ENCODE results near the gene RTN3.
A peak's percentile ranks its signal among the peaks of the same experiment; 100 is the strongest.

The RTN3 gene

DNA sequence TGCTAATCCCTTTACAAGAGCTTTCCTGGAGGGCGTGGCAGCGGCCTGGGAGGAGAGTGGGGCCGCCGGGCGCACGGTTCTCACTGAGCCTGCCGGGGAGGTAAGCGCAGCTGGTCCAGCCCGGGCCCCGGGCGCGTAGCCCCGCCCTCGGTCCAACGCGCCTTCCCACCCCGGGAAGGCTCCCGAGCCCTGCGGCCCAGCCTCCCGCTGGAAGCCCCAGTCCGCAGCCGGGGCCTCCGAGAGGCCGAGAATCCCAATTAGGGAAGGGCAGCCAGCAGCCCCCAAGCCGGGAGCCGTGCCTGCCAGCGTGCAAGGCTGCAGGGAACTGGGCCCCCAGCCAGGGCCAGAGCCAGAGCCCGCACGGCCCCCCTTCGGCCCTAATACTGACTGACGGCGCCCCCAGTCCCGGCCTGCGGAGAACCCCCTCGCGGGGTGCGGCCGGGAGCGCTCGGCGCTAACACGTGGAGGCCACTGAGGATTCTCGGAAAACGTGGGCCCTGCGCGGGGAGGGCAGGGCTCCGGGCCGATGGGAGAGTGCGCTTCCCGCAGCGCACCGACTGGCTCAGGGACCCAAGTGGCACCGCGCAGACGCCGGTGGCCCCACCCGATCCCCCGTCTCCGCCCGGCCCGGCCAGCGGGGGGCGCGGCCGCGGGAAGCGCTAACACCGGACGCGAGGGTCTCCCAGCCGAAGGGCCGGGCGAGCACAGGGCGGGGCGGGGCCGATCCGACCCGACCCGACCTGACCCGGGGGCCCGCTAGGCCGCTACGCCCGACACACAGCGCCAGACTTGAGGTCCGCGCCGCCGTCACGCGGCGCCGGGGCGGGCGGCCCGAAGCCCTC lies 81.6 kb downstream of the RTN3 start:
- no peak overlapping the region for H2AFZ ChIP-seq (ENCODE audit: low read depth, low read length)
- H3K4me1 ChIP-seq (ENCODE audit: insufficient read depth, low read length): peaks cover 42% of the 10 kb centered on the region
- H3K9me3 ChIP-seq (ENCODE audit: low read length): no peaks in the 10 kb centered on the region
- H3K4me3 ChIP-seq (ENCODE audit: low read length): no peak overlapping the region
- H3K36me3 ChIP-seq (ENCODE audit: insufficient read depth, low read length): peaks cover 63% of the 10 kb centered on the region
- no peaks in the 10 kb centered on the region for H3K27me3 ChIP-seq (ENCODE audit: insufficient read depth, low read length)

DNA sequence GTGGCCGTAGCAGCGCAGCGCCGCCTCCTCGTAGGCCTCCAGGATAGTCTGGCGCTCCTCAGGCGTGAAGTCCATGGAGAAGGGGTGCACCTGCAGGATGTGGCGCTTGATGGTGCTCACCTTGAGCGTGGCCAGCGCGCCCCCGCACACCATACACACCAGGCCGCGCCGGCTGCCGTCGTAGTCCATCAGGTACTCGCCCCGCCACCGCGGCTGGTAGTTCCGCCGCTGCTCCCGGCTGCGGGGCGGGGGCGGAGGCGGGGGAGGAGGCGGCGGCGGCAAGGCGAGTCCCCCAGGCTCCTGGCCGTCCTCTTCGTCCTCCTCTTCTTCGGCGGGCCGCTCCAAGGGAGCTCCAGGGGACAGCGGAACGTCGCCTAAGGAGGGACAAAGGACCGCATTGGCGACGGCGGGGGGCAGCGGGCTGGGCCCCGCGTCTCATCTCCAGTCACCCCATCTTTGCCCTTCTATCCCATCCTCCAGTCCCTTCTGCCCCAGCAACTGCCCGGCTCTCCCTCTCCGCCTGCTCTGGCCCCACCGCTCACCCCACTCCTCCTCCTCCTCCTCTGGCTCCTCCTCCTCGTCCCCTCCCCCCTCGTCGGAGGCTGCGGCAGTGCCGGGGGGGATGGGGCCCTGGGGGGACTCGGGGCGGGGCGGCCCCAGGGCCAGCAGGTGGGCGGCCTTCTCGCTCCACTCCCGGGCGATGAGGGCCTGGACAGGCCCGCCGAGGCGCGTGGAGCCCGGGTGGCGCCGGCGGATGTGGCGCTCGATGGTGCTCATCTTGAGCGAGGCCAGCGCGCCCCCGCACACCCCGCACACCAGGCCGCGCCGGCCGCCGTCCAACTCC lies 82.4 kb downstream of the RTN3 start:
- no peak overlapping the region for H3K4me3 ChIP-seq (ENCODE audit: low read length)
- no peaks in the 10 kb centered on the region for H3K9me3 ChIP-seq (ENCODE audit: low read length)
- H2AFZ ChIP-seq (ENCODE audit: low read depth, low read length): no peak overlapping the region
- peaks cover 56% of the 10 kb centered on the region for H3K36me3 ChIP-seq (ENCODE audit: insufficient read depth, low read length)
- no peaks in the 10 kb centered on the region for H3K27me3 ChIP-seq (ENCODE audit: insufficient read depth, low read length)
- H3K4me1 ChIP-seq (ENCODE audit: insufficient read depth, low read length): peaks cover 42% of the 10 kb centered on the region

DNA sequence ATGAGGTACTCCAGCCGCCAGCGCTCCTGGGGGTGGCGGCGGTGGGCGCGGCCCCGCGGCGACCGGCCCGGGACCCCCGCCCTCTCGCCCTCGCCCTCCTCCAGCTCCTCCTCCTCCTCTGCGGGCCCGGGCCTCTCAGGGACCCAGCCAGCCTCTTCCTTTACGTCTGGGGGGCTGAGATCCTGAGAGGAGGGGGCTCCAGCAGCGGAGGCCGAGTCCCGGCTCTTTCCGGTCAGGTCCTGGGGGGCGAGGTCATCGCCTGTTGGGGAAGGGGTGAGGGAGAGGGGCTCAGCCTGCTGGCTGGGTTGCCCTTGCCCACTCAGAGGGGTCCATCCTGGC lies 83.0 kb downstream of the RTN3 start:
- Histone ChIP-seq H3K27me3 (ENCODE audit: insufficient read depth, low read length) (no peaks in the 10 kb centered on the region), H3K36me3 (ENCODE audit: insufficient read depth, low read length) (peaks cover 55% of the 10 kb centered on the region), H3K4me3 (ENCODE audit: low read length) (no peak overlapping the region), H3K4me1 (ENCODE audit: insufficient read depth, low read length) (peaks cover 42% of the 10 kb centered on the region), H3K9me3 (ENCODE audit: low read length) (no peaks in the 10 kb centered on the region), H2AFZ (ENCODE audit: low read depth, low read length) (no peak overlapping the region)

DNA sequence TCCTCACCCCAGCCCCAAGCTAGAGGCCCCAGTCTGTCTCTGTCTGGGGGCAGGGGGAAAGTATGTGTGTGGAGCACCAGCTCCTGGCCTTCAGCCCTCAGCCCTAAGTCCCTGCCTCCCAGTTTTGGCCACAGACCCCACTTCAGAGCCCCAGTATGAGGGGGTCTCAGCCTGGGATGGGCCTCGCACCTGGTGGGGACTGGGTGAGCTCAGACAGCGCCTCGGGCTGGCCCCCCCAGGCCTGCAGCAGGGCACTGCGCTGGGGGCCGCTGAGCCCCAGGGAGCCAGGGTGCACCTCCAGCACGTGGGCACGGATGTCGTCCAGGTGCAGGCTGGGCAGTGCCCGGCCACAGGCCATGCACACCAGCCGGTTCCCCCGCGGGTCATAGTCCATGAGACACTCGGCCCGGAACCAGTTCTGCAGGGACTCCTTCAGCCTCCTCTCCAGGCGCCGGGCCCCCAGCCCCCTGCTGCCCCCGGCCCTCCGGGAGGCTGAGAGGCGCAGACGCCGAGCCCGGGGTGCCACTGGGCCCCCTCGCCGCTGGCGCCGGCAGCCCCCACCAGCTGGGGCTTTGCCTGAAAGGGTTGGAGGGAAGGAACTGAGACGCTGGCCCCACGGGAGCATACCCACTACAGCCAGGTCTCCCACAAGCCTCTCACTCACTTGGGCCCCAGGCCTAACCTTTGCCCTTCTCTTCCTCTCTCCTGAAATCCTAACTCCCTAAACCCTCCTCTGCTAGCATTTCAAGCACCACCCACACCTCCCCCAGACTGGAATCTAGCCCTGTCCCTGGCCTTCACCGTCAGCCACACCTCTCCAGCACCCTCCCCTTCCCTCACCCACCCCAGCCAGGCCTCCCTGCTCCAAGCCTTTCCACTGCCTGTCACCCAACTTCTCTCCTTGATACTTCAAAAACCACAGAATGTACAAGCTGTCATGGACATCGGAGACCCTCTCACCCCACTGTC lies 83.7 kb downstream of the RTN3 start:
- no peak overlapping the region for H3K4me3 ChIP-seq (ENCODE audit: low read length)
- no peaks in the 10 kb centered on the region for H3K9me3 ChIP-seq (ENCODE audit: low read length)
- H3K4me1 ChIP-seq (ENCODE audit: insufficient read depth, low read length): peaks cover 43% of the 10 kb centered on the region
- H3K27me3 ChIP-seq (ENCODE audit: insufficient read depth, low read length): no peaks in the 10 kb centered on the region
- H3K36me3 ChIP-seq (ENCODE audit: insufficient read depth, low read length): peaks cover 52% of the 10 kb centered on the region
- H2AFZ ChIP-seq (ENCODE audit: low read depth, low read length): no peak overlapping the region

DNA sequence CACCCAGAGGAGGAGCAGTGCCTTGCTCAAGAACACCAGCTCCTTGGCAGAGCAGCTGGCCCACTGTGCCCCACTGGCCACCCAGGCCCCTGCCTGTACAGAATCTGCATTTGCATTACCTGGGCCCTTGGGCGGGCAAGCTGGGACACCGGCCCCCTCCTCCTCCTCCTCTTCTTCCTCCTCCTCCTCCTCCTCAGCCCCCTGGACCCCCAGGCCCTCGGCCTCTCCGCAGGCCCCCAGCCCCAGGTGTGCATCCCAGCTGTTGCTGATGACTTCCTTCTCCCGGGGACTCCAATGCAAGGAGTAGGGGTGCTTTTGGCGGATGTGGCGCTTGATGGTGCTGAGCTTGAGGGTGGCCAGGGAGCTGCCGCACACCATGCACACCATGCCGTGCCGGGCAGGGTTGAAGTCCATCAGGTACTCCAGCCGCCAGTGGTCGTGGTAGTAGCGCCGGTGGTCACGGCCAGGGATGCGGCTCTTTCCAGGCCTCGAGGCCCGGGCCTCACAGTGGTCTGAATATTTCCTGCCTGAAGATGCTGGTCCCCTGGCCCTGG lies 84.5 kb downstream of the RTN3 start:
- Histone ChIP-seq H3K27me3 (ENCODE audit: insufficient read depth, low read length) (no peaks in the 10 kb centered on the region), H2AFZ (ENCODE audit: low read depth, low read length) (no peak overlapping the region), H3K36me3 (ENCODE audit: insufficient read depth, low read length) (peaks cover 45% of the 10 kb centered on the region), H3K4me1 (ENCODE audit: insufficient read depth, low read length) (peaks cover 44% of the 10 kb centered on the region), H3K9me3 (ENCODE audit: low read length) (no peaks in the 10 kb centered on the region), H3K4me3 (ENCODE audit: low read length) (no peak overlapping the region)

GRCh38 chr11:63766531-63767235 lies 85.4 kb downstream of the RTN3 start:
- peaks cover 36% of the 10 kb centered on the region for H3K4me1 ChIP-seq (ENCODE audit: insufficient read depth, low read length)
- no peak overlapping the region for H2AFZ ChIP-seq (ENCODE audit: low read depth, low read length)
- no peaks in the 10 kb centered on the region for H3K9me3 ChIP-seq (ENCODE audit: low read length)
- no peaks in the 10 kb centered on the region for H3K27me3 ChIP-seq (ENCODE audit: insufficient read depth, low read length)
- H3K4me3 ChIP-seq (ENCODE audit: low read length): peak overlapping the region; percentile 97
- peaks cover 36% of the 10 kb centered on the region for H3K36me3 ChIP-seq (ENCODE audit: insufficient read depth, low read length)

DNA sequence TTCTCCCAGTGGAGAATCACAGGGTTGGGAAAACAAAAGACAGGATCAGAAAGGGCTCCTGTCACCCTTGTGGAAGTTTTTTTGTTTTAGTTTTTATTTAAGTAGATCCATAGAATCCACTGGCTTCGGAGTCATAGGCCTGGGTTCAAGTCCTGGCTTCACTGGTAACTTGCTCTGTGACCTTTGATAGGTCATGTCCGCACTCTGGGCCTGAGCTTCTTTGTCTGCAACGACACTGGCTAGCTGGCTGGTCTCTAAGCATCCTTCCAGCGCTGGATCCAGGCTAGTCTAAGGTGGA lies 85.9 kb downstream of the RTN3 start:
- H3K27me3 ChIP-seq (ENCODE audit: insufficient read depth, low read length): no peaks in the 10 kb centered on the region
- peaks cover 33% of the 10 kb centered on the region for H3K36me3 ChIP-seq (ENCODE audit: insufficient read depth, low read length)
- H3K4me3 ChIP-seq (ENCODE audit: low read length): peak overlapping the region; percentile 97
- peaks cover 31% of the 10 kb centered on the region for H3K4me1 ChIP-seq (ENCODE audit: insufficient read depth, low read length)
- no peak overlapping the region for H2AFZ ChIP-seq (ENCODE audit: low read depth, low read length)
- no peaks in the 10 kb centered on the region for H3K9me3 ChIP-seq (ENCODE audit: low read length)

DNA sequence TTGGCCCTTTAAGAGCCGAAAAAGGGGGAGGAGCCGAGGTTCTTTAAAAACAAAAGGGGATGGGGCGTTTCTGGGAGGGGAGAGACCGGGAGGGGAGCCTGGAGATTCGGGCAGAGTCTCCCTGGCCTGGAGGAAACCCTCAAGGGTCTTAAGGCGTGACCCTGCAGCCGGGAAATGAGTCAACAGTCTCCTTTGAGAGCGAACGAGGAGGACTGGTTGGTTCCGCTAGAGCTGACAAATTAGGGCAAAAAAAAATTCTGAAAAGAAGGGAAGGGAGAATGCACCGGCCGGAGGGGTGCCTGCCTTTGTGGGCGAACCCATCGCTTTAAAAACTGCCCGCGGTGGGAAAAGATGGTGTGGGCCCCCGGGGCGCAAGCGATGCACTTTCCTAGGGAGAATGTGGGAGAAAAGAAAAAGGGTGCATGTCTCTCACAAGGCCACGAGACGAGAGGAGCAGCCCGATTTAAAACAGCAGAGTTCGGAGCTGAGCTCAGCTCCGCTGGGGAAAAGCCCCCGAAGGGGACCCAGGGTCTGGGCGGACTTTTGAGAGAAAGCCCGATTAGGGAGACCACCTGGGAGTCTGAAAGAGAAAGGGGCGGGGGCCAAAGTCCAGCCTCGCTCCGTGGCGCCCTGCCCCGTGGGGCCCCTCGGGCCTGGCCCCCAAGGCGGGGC lies 86.4 kb downstream of the RTN3 start:
- Histone ChIP-seq H3K36me3 (ENCODE audit: insufficient read depth, low read length) (peaks cover 29% of the 10 kb centered on the region), H3K4me1 (ENCODE audit: insufficient read depth, low read length) (peaks cover 28% of the 10 kb centered on the region), H3K27me3 (ENCODE audit: insufficient read depth, low read length) (no peaks in the 10 kb centered on the region), H3K9me3 (ENCODE audit: low read length) (no peaks in the 10 kb centered on the region), H3K4me3 (ENCODE audit: low read length) (peak overlapping the region; percentile 97), H2AFZ (ENCODE audit: low read depth, low read length) (no peak overlapping the region)

- H3K27me3 ChIP-seq (ENCODE audit: insufficient read depth, low read length): no peaks in the 10 kb centered on the region
- H3K9me3 ChIP-seq (ENCODE audit: low read length): no peaks in the 10 kb centered on the region
- peak within 1 kb of the TSS; percentile 97 for H3K4me3 ChIP-seq (ENCODE audit: low read length)
- H3K4me1 ChIP-seq (ENCODE audit: insufficient read depth, low read length): peaks cover 28% of the 10 kb centered on the region
- peaks cover 23% of the 10 kb centered on the region for H3K36me3 ChIP-seq (ENCODE audit: insufficient read depth, low read length)
- peak within 1 kb of the TSS; percentile 55 for H2AFZ ChIP-seq (ENCODE audit: low read depth, low read length)
Observed at GRCh38 chr11:63768237-63769041, 87.1 kb downstream of the RTN3 start, which contains the start of gene ZFTA. ZFTA (minus strand) TSS chr11:63768775; CDS start chr11:63768622, 153 bp downstream.

DNA sequence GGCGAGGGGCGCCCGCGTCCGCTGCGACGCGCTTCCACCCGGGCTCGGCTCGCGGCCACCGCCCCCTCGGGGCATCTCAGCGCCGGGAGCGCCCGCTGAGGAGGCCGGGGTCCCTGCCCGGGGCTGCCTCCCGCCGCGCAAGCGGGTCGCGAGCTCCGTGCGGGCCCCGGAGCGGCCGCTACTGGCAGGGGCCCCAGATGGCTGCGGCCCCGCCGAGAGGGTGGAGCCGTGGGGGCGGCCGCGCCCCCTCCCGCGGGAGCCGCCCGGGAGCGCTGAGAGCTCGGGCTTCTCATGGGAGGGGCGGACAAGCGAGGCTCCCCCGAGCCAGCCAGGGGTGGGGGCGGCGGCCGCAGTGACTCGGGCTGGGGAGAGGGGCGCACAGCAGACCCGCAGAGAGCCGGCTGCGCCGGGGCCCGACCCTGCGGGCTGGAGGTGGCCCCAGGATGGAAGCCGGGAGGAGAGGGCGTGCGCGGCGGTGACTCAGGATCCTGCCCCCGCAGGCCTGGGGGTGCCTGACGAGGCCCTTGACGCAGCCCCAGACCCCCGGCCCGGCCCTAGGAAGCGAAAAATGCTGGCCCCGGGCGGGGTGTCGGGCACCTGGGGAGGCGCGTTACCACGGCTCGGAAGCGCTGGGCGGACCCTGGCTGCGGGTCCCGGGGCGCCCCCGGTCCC lies 87.9 kb downstream of the RTN3 start:
- no peaks in the 10 kb centered on the region for H3K27me3 ChIP-seq (ENCODE audit: insufficient read depth, low read length)
- H3K4me1 ChIP-seq (ENCODE audit: insufficient read depth, low read length): peaks cover 28% of the 10 kb centered on the region
- H3K9me3 ChIP-seq (ENCODE audit: low read length): no peaks in the 10 kb centered on the region
- peak overlapping the region; percentile 97 for H3K4me3 ChIP-seq (ENCODE audit: low read length)
- peak overlapping the region; percentile 55 for H2AFZ ChIP-seq (ENCODE audit: low read depth, low read length)
- H3K36me3 ChIP-seq (ENCODE audit: insufficient read depth, low read length): peaks cover 17% of the 10 kb centered on the region

Data from neuron (in vitro differentiated cells).